GM18873 (cell line): ENCODE measurements around the gene TMEM39B.
"Not testable (repeated sequence)": the region's sequence is repeated elsewhere in the genome, so short reads cannot be mapped to it uniquely, and the experiment has no call there.

Experiments used
- ATAC-seq: cut with Tn5 transposase; IDR thresholded peaks from one replicate; pipeline ENCODE4 v1.9.1; 2021; ENCODE audit warnings: mild to moderate bottlenecking, moderate library complexity, moderate number of reproducible peaks; ENCODE audit not compliant: unreplicated experiment, low FRiP score

TMEM39B gene

GRCh38 chr1:32111040-32111623 is 38.4 kb downstream of the TMEM39B start:
- no peak for ATAC-seq

- no peak for ATAC-seq
These were observed 39.0 kb downstream of the TMEM39B start for GRCh38 chr1:32111789-32112188.

- ATAC-seq: no peak
These were observed 40.2 kb downstream of the TMEM39B start for GRCh38 chr1:32112806-32113375.

GRCh38 chr1:32113436-32113835 is 40.7 kb downstream of the TMEM39B start:
- not testable (repeated sequence) for ATAC-seq

- no peak for ATAC-seq
These were observed 41.7 kb downstream of the TMEM39B start for GRCh38 chr1:32114420-32114819.

- ATAC-seq: no peak
These were observed 42.8 kb downstream of the TMEM39B start for GRCh38 chr1:32115496-32115895.

GRCh38 chr1:32116531-32116930 is 43.8 kb downstream of the TMEM39B start:
- no peak for ATAC-seq

- ATAC-seq: no peak
These were observed 49.4 kb downstream of the TMEM39B start for GRCh38 chr1:32122151-32122550.

- not testable (repeated sequence) for ATAC-seq
These were observed 50.6 kb downstream of the TMEM39B start for GRCh38 chr1:32123361-32123760.

GRCh38 chr1:32125313-32125712 is 52.6 kb downstream of the TMEM39B start:
- ATAC-seq: no peak

- no peak for ATAC-seq
These were observed 54.0 kb downstream of the TMEM39B start for GRCh38 chr1:32126770-32127169.

GRCh38 chr1:32127409-32128198 is 54.9 kb downstream of the TMEM39B start:
- ATAC-seq: no peak

- no peak for ATAC-seq
These were observed 55.7 kb downstream of the TMEM39B start for GRCh38 chr1:32128479-32128878.

GRCh38 chr1:32128964-32129363 is 56.2 kb downstream of the TMEM39B start:
- no peak for ATAC-seq

GRCh38 chr1:32133950-32134280 is 61.2 kb downstream of the TMEM39B start:
- not testable (repeated sequence) for ATAC-seq

- ATAC-seq: no peak
These were observed 64.4 kb downstream of the TMEM39B start for GRCh38 chr1:32137111-32137510.

GRCh38 chr1:32138965-32139364 is 66.2 kb downstream of the TMEM39B start:
- ATAC-seq: no peak

GRCh38 chr1:32142446-32143301 is 69.9 kb downstream of the TMEM39B start:
- ATAC-seq: no peak

- not testable (repeated sequence) for ATAC-seq
These were observed 70.6 kb downstream of the TMEM39B start for GRCh38 chr1:32143302-32143695.

GRCh38 chr1:32144033-32144432 is 71.3 kb downstream of the TMEM39B start:
- ATAC-seq: no peak

GRCh38 chr1:32147799-32148198 is 75.1 kb downstream of the TMEM39B start:
- not testable (repeated sequence) for ATAC-seq
